H1 (cell line): Measurements from ENCODE around the gene MAN1A2. TPM values are rescaled to one million over a fixed set of nuclear protein-coding genes. Genes with fewer than 3 reads are reported as not detected.

Experiments used
- CTCF ChIA-PET: fragments of 300-600 bp; sonication (Branson Sonifier 250); formaldehyde crosslinking; loops from one replicate; lab custom pipeline; 2021; ENCODE audit not compliant: partially characterized antibody; lab: Charles Lee
- POLR2A ChIA-PET: fragments of 300-600 bp; sonication (Branson Sonifier 250); formaldehyde crosslinking; loops from one replicate; lab custom pipeline; 2021; ENCODE audit warnings: inconsistent platforms; ENCODE audit not compliant: partially characterized antibody; lab: Charles Lee
- DNase-seq, 2 experiments: peaks; one replicate each; pipeline versions ENCODE4 v3.0.0 to v3.0.0-alpha.2; 2010 to 2022; ENCODE audit warnings: low spot score in 2 of 2, low read depth in 1 of 2, mixed read lengths in 1 of 2
- FAIRE-seq: peaks from 2 replicates; lab custom pipeline; 2011; peaks lifted over from hg19 to GRCh38; lab: Jason Lieb, UNC
- H2AFZ ChIP-seq: 2 replicates; pipeline ENCODE4 v1.8.1; 2012; ENCODE audit warnings: low read length, inconsistent platforms
- H2AK5ac ChIP-seq: 2 replicates; pipeline ENCODE4 v1.6.1; 2013; ENCODE audit warnings: low read depth, low read length
- H2BK120ac ChIP-seq: replicated peaks from 2 replicates; pipeline ENCODE3; 2013; ENCODE audit warnings: low read depth, low read length, inconsistent platforms
- H2BK12ac ChIP-seq: 2 replicates; pipeline ENCODE4 v1.6.1; 2013; ENCODE audit warnings: low read depth, low read length
- H2BK15ac ChIP-seq: 2 replicates; pipeline ENCODE4 v1.6.1; 2013; ENCODE audit warnings: low read length
- H2BK20ac ChIP-seq: 2 replicates; pipeline ENCODE4 v1.6.1; 2013; ENCODE audit warnings: low read length
- H2BK5ac ChIP-seq: 2 replicates; pipeline ENCODE4 v1.6.1; 2013; ENCODE audit warnings: low read depth, low read length
- H3K14ac ChIP-seq: 2 replicates; pipeline ENCODE4 v1.6.1; 2013; ENCODE audit warnings: inconsistent platforms; ENCODE audit not compliant: insufficient read length
- H3K18ac ChIP-seq: 2 replicates; pipeline ENCODE4 v1.6.1; 2013; ENCODE audit warnings: low read length; ENCODE audit errors: extremely low read depth
- H3K23ac ChIP-seq: 2 replicates; pipeline ENCODE4 v1.6.1; 2013; ENCODE audit warnings: inconsistent platforms; ENCODE audit not compliant: insufficient read length
- H3K23me2 ChIP-seq: 2 replicates; pipeline ENCODE4 v1.6.1; 2013; ENCODE audit warnings: low read depth, low read length
- H3K27ac ChIP-seq: 2 replicates; pipeline ENCODE4 v1.6.1; 2011; ENCODE audit warnings: low read depth, low read length, inconsistent platforms
- H3K27me3 ChIP-seq, 4 experiments: replicated peaks in 1 of 4; 1 replicate in 1 of 4; 2 replicates in 3 of 4; pipeline versions ENCODE4 v1.6.1 to v1.8.1; 2011 to 2013; ENCODE audit warnings: low read length in 3 of 4, mild to moderate bottlenecking in 3 of 4, inconsistent platforms in 2 of 4, mixed read lengths in 2 of 4, moderate library complexity in 1 of 4; ENCODE audit not compliant: control insufficient read depth in 3 of 4, insufficient read depth in 3 of 4; ENCODE audit errors: extremely low read depth in 1 of 4
- H3K36me3 ChIP-seq, 4 experiments: 2 replicates each; pipeline versions ENCODE4 v1.6.1 to v1.8.1; 2011 to 2013; ENCODE audit warnings: mild to moderate bottlenecking in 4 of 4, low read length in 3 of 4, moderate library complexity in 2 of 4, control low read depth in 1 of 4, inconsistent platforms in 1 of 4; ENCODE audit not compliant: insufficient read depth in 4 of 4, control insufficient read depth in 2 of 4
- H3K4ac ChIP-seq: replicated peaks from 2 replicates; pipeline ENCODE3; 2013; ENCODE audit warnings: low read length, low read depth, mixed read lengths, inconsistent platforms; ENCODE audit not compliant: insufficient read length
- H3K4me1 ChIP-seq, 4 experiments: replicated peaks in 1 of 4; 1 replicate in 1 of 4; 2 replicates in 3 of 4; pipeline versions ENCODE4 v1.6.1 to v1.8.1; 2011 to 2013; ENCODE audit warnings: low read length in 3 of 4, inconsistent platforms in 2 of 4, mixed read lengths in 1 of 4; ENCODE audit not compliant: insufficient read depth in 4 of 4, control insufficient read depth in 3 of 4
- H3K4me2 ChIP-seq, 2 experiments: 2 replicates each; pipeline versions ENCODE4 v1.6.1 to v1.8.1; 2011 to 2013; ENCODE audit warnings: low read depth in 2 of 2, low read length in 2 of 2, control low read depth in 1 of 2, inconsistent platforms in 1 of 2, mild to moderate bottlenecking in 1 of 2; ENCODE audit not compliant: insufficient read depth in 1 of 2
- H3K4me3 ChIP-seq, 4 experiments: fragments of 200-600, 300-600 bp in 1 of 4; sonication (generic), shearing (Covaris generic), sonication (Bioruptor Twin) in 1 of 4; 2 replicates each; pipeline versions ENCODE4 v1.5.1 to v1.8.1; 2011 to 2016; ENCODE audit warnings: low read length in 4 of 4, low read depth in 3 of 4, control low read depth in 2 of 4, inconsistent platforms in 2 of 4, mild to moderate bottlenecking in 2 of 4, mixed read lengths in 1 of 4, moderate library complexity in 1 of 4; ENCODE audit not compliant: insufficient read depth in 2 of 4; ENCODE audit errors: extremely low read depth in 1 of 4
- H3K56ac ChIP-seq: replicated peaks from 2 replicates; pipeline ENCODE3; 2013; ENCODE audit warnings: low read depth, mild to moderate bottlenecking, mixed read lengths, low read length, inconsistent platforms; ENCODE audit not compliant: insufficient read length
- H3K79me1 ChIP-seq: 2 replicates; pipeline ENCODE4 v1.6.1; 2013; ENCODE audit warnings: low read depth, low read length, control low read depth
- H3K79me2 ChIP-seq, 2 experiments: 2 replicates each; pipeline versions ENCODE4 v1.6.1 to v1.8.1; 2012 to 2013; ENCODE audit warnings: low read length in 2 of 2, mild to moderate bottlenecking in 2 of 2, inconsistent platforms in 1 of 2; ENCODE audit not compliant: insufficient read depth in 2 of 2, control insufficient read depth in 1 of 2
- H3K9ac ChIP-seq, 4 experiments: replicated peaks in 1 of 4; 1 replicate in 1 of 4; 2 replicates in 3 of 4; pipeline versions ENCODE4 v1.6.1 to v1.8.1; 2011 to 2013; ENCODE audit warnings: low read depth in 3 of 4, low read length in 3 of 4, control low read depth in 2 of 4, mild to moderate bottlenecking in 2 of 4, moderate library complexity in 2 of 4, inconsistent platforms in 1 of 4; ENCODE audit errors: extremely low read depth in 1 of 4
- H3K9me3 ChIP-seq, 2 experiments: 2 replicates each; pipeline versions ENCODE4 v1.6.1 to v1.8.1; 2012 to 2013; ENCODE audit warnings: mild to moderate bottlenecking in 2 of 2, moderate library complexity in 2 of 2, control low read depth in 1 of 2, inconsistent platforms in 1 of 2, low read depth in 1 of 2, low read length in 1 of 2, mixed read lengths in 1 of 2; ENCODE audit not compliant: insufficient read depth in 2 of 2
- H4K20me1 ChIP-seq, 2 experiments: replicated peaks in 1 of 2; 2 replicates each; pipeline versions ENCODE3 to v1.8.1; 2011 to 2013; ENCODE audit warnings: inconsistent platforms in 2 of 2, low read length in 2 of 2, mild to moderate bottlenecking in 1 of 2; ENCODE audit not compliant: insufficient read depth in 2 of 2, control insufficient read depth in 1 of 2
- H4K5ac ChIP-seq: 2 replicates; pipeline ENCODE4 v1.6.1; 2013; ENCODE audit warnings: low read length, low read depth, mixed read lengths, inconsistent platforms; ENCODE audit not compliant: insufficient read length
- H4K8ac ChIP-seq: 2 replicates; pipeline ENCODE4 v1.8.0; 2013; ENCODE audit warnings: mild to moderate bottlenecking, moderate library complexity, low read length, inconsistent platforms; ENCODE audit not compliant: insufficient read depth; ENCODE audit errors: extremely low read depth
- H4K91ac ChIP-seq: replicated peaks from 2 replicates; pipeline ENCODE3; 2013; ENCODE audit warnings: low read length, mixed read lengths, inconsistent platforms; ENCODE audit not compliant: insufficient read length
- CEBPB ChIP-seq: IDR thresholded peaks from 2 replicates; pipeline ENCODE4 v1.6.1; 2012; ENCODE audit warnings: low read depth, low read length
- CHD2 ChIP-seq: IDR thresholded peaks from 2 replicates; pipeline ENCODE4 v1.6.1; 2012; ENCODE audit warnings: low read length, improper control_type of control experiment
- EP300 ChIP-seq, 2 experiments: IDR thresholded peaks; 1 replicate in 1 of 2; 2 replicates in 1 of 2; pipeline ENCODE4 v1.6.1; 2011 to 2012; ENCODE audit warnings: low read depth in 2 of 2, low read length in 2 of 2, mild to moderate bottlenecking in 2 of 2, borderline replicate concordance in 1 of 2, inconsistent platforms in 1 of 2, moderate library complexity in 1 of 2
- KDM4A ChIP-seq: IDR thresholded peaks from one replicate; pipeline ENCODE4 v1.7.1; 2012; ENCODE audit warnings: low read depth, mild to moderate bottlenecking, moderate library complexity, low read length, inconsistent platforms; ENCODE audit not compliant: severe bottlenecking
- NRF1 ChIP-seq: IDR thresholded peaks from 2 replicates; pipeline ENCODE4 v1.6.1; 2011; ENCODE audit warnings: mild to moderate bottlenecking, low read depth, low read length, improper control_type of control experiment
- RAD21 ChIP-seq, 2 experiments: IDR thresholded peaks in 1 of 2; conservative IDR thresholded peaks in 1 of 2; 2 replicates each; pipeline ENCODE4 v1.6.1; 2011; ENCODE audit warnings: low read depth in 2 of 2, low read length in 2 of 2, improper control_type of control experiment in 1 of 2, inconsistent platforms in 1 of 2, mild to moderate bottlenecking in 1 of 2, moderate library complexity in 1 of 2
- RXRA ChIP-seq: IDR thresholded peaks from 2 replicates; pipeline ENCODE4 v1.6.1; 2011; ENCODE audit warnings: low read depth, mild to moderate bottlenecking, low read length, moderate library complexity; ENCODE audit not compliant: insufficient read depth
- SP2 ChIP-seq: IDR thresholded peaks from 2 replicates; pipeline ENCODE4 v1.6.1; 2012; ENCODE audit warnings: mild to moderate bottlenecking, low read length, inconsistent platforms
- ZNF274 ChIP-seq: IDR thresholded peaks from 2 replicates; pipeline ENCODE4 v1.7.0; 2012; ENCODE audit warnings: low read length, borderline replicate concordance; ENCODE audit errors: extremely low read depth
- WGBS, 2 experiments: shearing (Covaris generic) in 1 of 2; methylation state at CpG; one replicate each; pipeline versions ENCODE4 v1.1.6 to v1.1.7; 2013 to 2015; ENCODE audit warnings: low lambda C conversion rate in 2 of 2, mixed read lengths in 2 of 2, inconsistent platforms in 1 of 2, low coverage in 1 of 2, missing lambda C conversion rate in 1 of 2; ENCODE audit not compliant: insufficient replicate concordance in 2 of 2, insufficient coverage in 1 of 2, insufficient read length in 1 of 2; ENCODE audit errors: extremely low coverage in 1 of 2, missing lambda C conversion rate in 1 of 2; 5-methylcytosine and 5-hydroxymethylcytosine counted together
- polyA plus RNA-seq, 7 experiments: library from polyadenylated mRNA; depleted of rRNA in 3 of 7; stranded (reverse) in 5 of 7; unstranded in 2 of 7; fragments of >200 nt in 5 of 7; fragments of 200-250 nt in 2 of 7; gene quantifications; 1 replicate in 5 of 7; 2 replicates in 1 of 7; 4 replicates in 1 of 7; pipeline versions ENCODE4 v1.2.1 to v1.2.3, GENCODE V29; 2011 to 2013; ENCODE audit warnings: missing spikeins in 2 of 7, mixed read lengths in 2 of 7
- total RNA-seq: library from RNA; stranded (reverse); fragmentation: NEBNext Ultra II Directional; extraction: Animal tissue kit (Norgen Biotek cat#: 25700); gene quantifications from 2 replicates; pipeline ENCODE4 v1.2.1, GENCODE V29; 2021
- TF ChIP-seq, protein P1 (sequence below): IDR thresholded peaks from 2 replicates; pipeline ENCODE4 v1.6.1; 2011; ENCODE audit warnings: low read length, improper control_type of control experiment
- TF ChIP-seq, protein P2 (sequence below): IDR thresholded peaks from 2 replicates; pipeline ENCODE4 v1.6.1; 2011; ENCODE audit warnings: low read depth, mild to moderate bottlenecking, low read length; ENCODE audit not compliant: insufficient read depth

MAN1A2 gene
- total and polyA plus RNA-seq, 2 of the 8 experiments (the other 6 are each of a cell fraction or from before 2014, with no cell fraction given): 5.5 to 18.8 TPM

DNA sequence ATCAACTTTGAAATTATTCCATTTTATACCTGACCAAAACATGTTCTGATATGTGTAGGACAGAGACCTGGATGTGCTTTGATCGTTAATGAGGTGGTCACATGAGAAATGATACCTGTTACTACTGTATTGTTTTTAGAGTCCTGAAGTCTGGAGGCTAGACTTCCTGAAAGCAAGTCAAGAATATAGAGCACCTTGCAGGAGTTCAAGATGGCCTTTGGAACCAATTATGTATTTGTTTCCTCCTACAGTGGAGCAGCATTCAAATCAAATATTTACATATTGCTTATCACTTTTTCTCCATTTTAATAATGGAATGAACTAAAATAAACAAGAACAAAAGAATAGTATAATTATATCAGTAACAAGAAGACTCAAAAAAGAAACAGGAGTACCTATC is 155.9 kb downstream of the MAN1A2 start:
- Histone ChIP-seq H2BK15ac (no peak overlapping the region), H3K9me3 (no peaks in the 10 kb centered on the region), H2AFZ (no peak overlapping the region), H3K9ac (no peak overlapping the region), H3K79me2 (no peaks in the 10 kb centered on the region), H3K4me1 (no peaks in the 10 kb centered on the region), H4K5ac (no peak overlapping the region), H3K79me1 (no peaks in the 10 kb centered on the region), H3K4me2 (no peak overlapping the region), H3K23me2 (no peaks in the 10 kb centered on the region), H2AK5ac (no peak overlapping the region), H3K4ac (no peak overlapping the region), H4K91ac (no peak overlapping the region), H2BK12ac (no peak overlapping the region), H3K27ac (no peak overlapping the region), H3K56ac (no peak overlapping the region), H3K23ac (no peak overlapping the region), H3K4me3 (no peak overlapping the region), H2BK5ac (no peak overlapping the region), H3K18ac (no peak overlapping the region), H4K20me1 (no peaks in the 10 kb centered on the region), H3K27me3 (no peaks in the 10 kb centered on the region), H3K14ac (no peak overlapping the region), H2BK20ac (no peak overlapping the region), H3K36me3 (no peaks in the 10 kb centered on the region), H2BK120ac (no peak overlapping the region), H4K8ac (no peak overlapping the region)
- DNase-seq (no peak), FAIRE-seq (no peak)
- ChIA-PET CTCF (no interaction called here), POLR2A (no interaction called here)
- 93% methylated on average over 1 of the region's 1 CpG; no CpG with 5 or more reads in 1 of the 2 experiments for WGBS, 2 experiments
- TF ChIP-seq EP300 (IDR thresholded peaks at IDR 0.05; ENCODE audit: borderline replicate concordance in 1 of 2, low read depth in 2 of 2, low read length in 2 of 2) (no peak), CHD2 (no peak), KDM4A (no peak), RXRA (no peak), NRF1 (no peak), RAD21 (IDR thresholded peaks at IDR 0.05 in 1 of 2, conservative IDR thresholded peaks at IDR 0.05 in 1 of 2; ENCODE audit: low read depth in 2 of 2, low read length in 2 of 2) (no peak), ZNF274 (no peak), CEBPB (no peak), SP2 (no peak)
- TF ChIP-seq, protein P1, sequence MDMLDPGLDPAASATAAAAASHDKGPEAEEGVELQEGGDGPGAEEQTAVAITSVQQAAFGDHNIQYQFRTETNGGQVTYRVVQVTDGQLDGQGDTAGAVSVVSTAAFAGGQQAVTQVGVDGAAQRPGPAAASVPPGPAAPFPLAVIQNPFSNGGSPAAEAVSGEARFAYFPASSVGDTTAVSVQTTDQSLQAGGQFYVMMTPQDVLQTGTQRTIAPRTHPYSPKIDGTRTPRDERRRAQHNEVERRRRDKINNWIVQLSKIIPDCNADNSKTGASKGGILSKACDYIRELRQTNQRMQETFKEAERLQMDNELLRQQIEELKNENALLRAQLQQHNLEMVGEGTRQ: no peak
- TF ChIP-seq, protein P2, sequence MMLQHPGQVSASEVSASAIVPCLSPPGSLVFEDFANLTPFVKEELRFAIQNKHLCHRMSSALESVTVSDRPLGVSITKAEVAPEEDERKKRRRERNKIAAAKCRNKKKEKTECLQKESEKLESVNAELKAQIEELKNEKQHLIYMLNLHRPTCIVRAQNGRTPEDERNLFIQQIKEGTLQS: no peak
